Activated effector memory CD4-positive, alpha-beta T cell treated with anti-CD3 and anti-CD28 coated beads, Interleukin-2, amount 50 U/mL, for 16 hours (primary cell): ENCODE measurements around the gene GPR146.
"Not testable (repeated sequence)": the region's sequence is repeated elsewhere in the genome, so short reads cannot be mapped to it uniquely, and the experiment has no call there.

Experiments used
- DNase-seq: peaks from one replicate; pipeline ENCODE4 v3.0.0-alpha.2; 2020

GPR146 gene

GRCh38 chr7:1044189-1045068 lies at the start of gene GPR146:
TSS of gene GPR146 (plus strand) at chr7:1044546. CDS start at chr7:1057516, 12,970 bp downstream.
- peak; percentile 97 for DNase-seq

- no peak for DNase-seq
These were observed 49.6 kb upstream of the GPR146 start for GRCh38 chr7:994592-995308.

- no peak for DNase-seq
These were observed 48.8 kb upstream of the GPR146 start for GRCh38 chr7:995571-995970.

GRCh38 chr7:996079-996872 lies 48.1 kb upstream of the GPR146 start:
- DNase-seq, result no peak

GRCh38 chr7:997404-998395 lies 46.6 kb upstream of the GPR146 start:
- DNase-seq, result no peak

GRCh38 chr7:999149-999879 lies 45.0 kb upstream of the GPR146 start:
- DNase-seq, result no peak

GRCh38 chr7:999941-1000935 lies 44.1 kb upstream of the GPR146 start:
- no peak for DNase-seq

- not testable (repeated sequence) for DNase-seq
These were observed 43.1 kb upstream of the GPR146 start for GRCh38 chr7:1001069-1001770.

- DNase-seq, result not testable (repeated sequence)
These were observed 42.3 kb upstream of the GPR146 start for GRCh38 chr7:1002026-1002425.

GRCh38 chr7:1002445-1002844 lies 41.9 kb upstream of the GPR146 start:
- DNase-seq, result not testable (repeated sequence)

- no peak for DNase-seq
These were observed 40.1 kb upstream of the GPR146 start for GRCh38 chr7:1004018-1004852.

- no peak for DNase-seq
These were observed 39.0 kb upstream of the GPR146 start for GRCh38 chr7:1005303-1005702.

GRCh38 chr7:1007901-1008300 lies 36.4 kb upstream of the GPR146 start:
- no peak for DNase-seq

GRCh38 chr7:1008733-1009363 lies 35.5 kb upstream of the GPR146 start:
- DNase-seq, result no peak

GRCh38 chr7:1009747-1010146 lies 34.6 kb upstream of the GPR146 start:
- no peak for DNase-seq

- DNase-seq, result no peak
These were observed 34.1 kb upstream of the GPR146 start for GRCh38 chr7:1010226-1010625.

- no peak for DNase-seq
These were observed 32.9 kb upstream of the GPR146 start for GRCh38 chr7:1011297-1012003.
